Subcutaneous adipose tissue (tissue), 4 donors: ENCODE measurements around the gene TECPR1. TPM values are rescaled to one million over a fixed set of nuclear protein-coding genes. Genes with fewer than 3 reads are reported as not detected.

Source experiments
- total RNA-seq, 4 donors: library from RNA; depleted of rRNA; stranded (reverse); fragments of >200 nt; gene quantifications; one replicate each; pipeline ENCODE4 v1.1.0, GENCODE V29; 2016
- TF ChIP-seq, protein P1 (sequence below): fragments of 450-650 bp; IDR thresholded peaks from one replicate; pipeline ENCODE4 v1.5.1; 2016; ENCODE audit warnings: low read depth, mild to moderate bottlenecking, control low read depth, antibody characterized with exemption, moderate library complexity

TECPR1 gene, protein sequence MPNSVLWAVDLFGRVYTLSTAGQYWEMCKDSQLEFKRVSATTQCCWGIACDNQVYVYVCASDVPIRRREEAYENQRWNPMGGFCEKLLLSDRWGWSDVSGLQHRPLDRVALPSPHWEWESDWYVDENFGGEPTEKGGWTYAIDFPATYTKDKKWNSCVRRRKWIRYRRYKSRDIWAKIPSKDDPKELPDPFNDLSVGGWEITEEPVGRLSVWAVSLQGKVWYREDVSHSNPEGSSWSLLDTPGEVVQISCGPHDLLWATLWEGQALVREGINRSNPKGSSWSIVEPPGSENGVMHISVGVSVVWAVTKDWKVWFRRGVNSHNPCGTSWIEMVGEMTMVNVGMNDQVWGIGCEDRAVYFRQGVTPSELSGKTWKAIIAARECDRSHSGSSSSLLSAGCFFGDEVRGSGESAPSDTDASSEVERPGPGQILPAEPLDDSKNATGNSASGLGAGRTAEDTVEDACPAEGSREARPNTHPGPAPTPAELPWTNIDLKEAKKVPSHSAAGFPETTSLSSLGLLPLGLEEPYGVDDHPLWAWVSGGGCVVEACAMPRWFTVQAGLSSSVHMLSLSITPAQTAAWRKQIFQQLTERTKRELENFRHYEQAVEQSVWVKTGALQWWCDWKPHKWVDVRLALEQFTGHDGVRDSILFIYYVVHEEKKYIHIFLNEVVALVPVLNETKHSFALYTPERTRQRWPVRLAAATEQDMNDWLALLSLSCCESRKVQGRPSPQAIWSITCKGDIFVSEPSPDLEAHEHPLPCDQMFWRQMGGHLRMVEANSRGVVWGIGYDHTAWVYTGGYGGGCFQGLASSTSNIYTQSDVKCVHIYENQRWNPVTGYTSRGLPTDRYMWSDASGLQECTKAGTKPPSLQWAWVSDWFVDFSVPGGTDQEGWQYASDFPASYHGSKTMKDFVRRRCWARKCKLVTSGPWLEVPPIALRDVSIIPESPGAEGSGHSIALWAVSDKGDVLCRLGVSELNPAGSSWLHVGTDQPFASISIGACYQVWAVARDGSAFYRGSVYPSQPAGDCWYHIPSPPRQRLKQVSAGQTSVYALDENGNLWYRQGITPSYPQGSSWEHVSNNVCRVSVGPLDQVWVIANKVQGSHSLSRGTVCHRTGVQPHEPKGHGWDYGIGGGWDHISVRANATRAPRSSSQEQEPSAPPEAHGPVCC
- 10 to 100 TPM in 3 of 4 donors, 1 to 10 TPM in 1; 9.7 to 36.2 (median 11.9) TPM for total RNA-seq

DNA sequence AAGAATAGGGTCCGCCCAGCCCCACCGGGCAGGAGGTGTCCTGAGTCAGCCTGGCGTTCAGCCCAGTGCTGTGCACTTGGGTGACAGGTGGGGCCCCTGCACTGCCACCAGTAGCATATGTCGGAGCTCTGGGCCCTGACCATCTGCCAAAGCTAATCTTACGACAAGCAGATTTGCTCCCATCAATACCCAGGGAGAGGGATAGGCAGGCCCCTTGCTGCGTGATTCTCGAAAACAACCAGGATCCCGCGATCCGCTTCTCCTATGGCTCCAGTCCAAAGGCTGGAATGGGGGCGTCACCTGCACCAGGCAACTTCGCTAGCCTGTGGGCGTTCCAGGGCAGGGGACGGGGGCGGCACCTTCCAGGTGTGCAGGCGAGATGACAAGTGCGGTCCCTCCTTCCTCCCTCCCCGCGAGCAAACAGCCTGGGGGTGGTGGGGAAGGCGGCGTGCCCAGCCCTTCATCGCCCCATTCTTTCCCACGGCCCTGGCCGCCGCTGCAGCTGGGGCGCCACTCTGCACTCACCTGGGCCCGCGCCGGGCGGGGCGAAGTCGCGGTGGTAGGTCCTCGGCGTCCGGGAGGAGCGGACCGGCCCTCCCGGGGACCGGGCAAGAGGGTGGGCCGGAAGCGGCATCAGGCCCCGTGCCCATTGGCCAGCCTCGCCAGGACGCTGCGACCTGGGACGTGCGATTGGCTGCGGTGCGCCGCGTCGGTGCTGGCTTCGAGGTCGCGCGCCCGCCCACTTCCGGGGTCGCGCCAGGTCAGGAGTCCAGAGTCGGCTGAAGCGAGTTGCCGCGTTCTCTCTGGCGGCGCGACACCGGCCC is at the start of gene TECPR1:
TECPR1 (minus strand) TSS at position 632 of the 824 bp plus-strand sequence. CDS start 6,086 bp downstream, outside the sequence.
- TF ChIP-seq, protein P1, sequence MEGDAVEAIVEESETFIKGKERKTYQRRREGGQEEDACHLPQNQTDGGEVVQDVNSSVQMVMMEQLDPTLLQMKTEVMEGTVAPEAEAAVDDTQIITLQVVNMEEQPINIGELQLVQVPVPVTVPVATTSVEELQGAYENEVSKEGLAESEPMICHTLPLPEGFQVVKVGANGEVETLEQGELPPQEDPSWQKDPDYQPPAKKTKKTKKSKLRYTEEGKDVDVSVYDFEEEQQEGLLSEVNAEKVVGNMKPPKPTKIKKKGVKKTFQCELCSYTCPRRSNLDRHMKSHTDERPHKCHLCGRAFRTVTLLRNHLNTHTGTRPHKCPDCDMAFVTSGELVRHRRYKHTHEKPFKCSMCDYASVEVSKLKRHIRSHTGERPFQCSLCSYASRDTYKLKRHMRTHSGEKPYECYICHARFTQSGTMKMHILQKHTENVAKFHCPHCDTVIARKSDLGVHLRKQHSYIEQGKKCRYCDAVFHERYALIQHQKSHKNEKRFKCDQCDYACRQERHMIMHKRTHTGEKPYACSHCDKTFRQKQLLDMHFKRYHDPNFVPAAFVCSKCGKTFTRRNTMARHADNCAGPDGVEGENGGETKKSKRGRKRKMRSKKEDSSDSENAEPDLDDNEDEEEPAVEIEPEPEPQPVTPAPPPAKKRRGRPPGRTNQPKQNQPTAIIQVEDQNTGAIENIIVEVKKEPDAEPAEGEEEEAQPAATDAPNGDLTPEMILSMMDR, result no peak

DNA sequence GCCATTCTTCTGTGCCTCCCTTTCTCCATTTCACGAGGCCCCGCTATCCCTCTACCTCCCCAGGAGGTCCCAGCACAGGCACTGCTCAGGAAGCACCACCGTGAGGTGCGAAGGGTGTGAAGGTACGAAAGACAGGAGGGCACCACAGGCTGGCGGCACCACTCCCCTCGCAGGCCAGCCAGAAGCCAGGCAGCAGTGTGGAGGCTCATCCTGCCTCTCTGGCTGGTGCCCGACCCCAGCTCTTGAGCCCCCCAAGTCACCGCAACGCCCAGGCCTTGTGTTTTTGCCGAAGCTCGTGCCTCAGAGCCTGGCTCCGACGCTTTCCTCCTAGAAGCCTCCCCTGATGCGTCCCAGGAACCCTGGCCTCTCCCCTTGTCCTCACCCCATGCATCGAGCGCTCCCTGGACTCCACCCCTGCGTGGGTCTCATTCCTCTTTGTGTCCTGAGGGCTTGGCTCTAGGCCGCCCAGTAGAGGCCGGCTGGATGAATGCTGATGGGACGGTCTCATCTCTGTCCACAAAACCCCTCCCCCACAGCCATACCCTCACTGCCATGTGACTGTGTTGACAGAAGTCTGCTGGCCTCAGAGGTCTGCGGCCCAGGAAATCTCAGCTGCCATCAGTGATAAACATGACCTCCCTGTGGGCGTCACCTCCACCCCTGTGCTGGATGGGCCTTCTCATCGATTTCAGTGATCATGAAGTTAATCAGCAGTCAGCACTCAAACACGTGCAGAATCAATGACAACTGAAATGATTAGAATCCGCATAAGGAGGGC is 48.8 kb upstream of the TECPR1 start:
- TF ChIP-seq, protein P1, result no peak

DNA sequence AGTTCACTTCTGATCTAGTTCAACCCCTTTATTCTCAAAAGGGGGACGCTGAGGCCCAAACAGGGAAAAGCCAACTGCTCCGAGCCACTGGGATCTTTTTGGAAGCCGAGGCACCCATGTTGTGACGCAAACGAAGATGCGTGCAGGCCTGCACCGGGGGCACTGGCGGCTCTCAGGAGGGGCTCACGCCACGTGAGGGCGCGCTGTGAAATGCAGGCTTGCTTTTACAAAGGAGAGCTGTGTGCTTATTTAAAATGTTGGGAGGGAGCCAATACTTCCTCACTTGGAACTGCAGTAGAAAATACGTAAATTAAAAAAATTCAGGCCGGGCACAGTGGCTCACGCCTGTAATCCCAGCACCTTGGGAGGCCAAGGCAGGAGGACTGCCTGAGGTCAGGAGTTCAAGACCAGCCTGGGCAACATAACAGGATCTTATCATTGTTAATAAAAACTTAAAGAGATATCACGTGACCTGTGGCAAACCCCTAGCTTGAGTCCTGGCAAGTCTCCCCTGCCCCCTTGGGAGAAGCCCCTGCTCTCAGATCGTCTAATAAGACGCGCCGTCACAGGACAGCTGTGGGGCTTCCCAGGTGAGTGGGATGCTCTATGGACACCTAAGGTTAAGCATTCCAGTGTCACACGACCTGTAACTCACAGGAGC is 45.7 kb upstream of the TECPR1 start:
- TF ChIP-seq, protein P1, result no peak

DNA sequence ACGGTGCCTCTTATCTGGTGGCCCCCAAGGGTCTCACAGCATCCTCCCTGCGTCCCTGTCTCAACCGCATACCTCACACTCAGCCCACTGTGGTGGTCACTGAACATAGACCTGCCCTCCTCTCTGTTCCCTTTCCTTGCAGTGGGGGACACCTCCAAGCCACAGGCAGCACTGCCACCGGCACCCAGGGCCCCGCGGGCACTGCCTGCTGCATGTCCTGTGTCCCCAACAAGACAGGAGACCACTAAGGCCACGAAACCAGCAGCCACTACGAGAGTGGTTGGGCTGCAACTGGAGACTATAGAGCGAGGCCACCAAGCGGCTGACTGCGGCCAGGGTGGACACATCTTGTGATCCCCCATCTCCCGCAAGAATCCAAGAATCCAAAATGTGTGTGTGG is 44.8 kb upstream of the TECPR1 start:
- TF ChIP-seq, protein P1, result no peak

DNA sequence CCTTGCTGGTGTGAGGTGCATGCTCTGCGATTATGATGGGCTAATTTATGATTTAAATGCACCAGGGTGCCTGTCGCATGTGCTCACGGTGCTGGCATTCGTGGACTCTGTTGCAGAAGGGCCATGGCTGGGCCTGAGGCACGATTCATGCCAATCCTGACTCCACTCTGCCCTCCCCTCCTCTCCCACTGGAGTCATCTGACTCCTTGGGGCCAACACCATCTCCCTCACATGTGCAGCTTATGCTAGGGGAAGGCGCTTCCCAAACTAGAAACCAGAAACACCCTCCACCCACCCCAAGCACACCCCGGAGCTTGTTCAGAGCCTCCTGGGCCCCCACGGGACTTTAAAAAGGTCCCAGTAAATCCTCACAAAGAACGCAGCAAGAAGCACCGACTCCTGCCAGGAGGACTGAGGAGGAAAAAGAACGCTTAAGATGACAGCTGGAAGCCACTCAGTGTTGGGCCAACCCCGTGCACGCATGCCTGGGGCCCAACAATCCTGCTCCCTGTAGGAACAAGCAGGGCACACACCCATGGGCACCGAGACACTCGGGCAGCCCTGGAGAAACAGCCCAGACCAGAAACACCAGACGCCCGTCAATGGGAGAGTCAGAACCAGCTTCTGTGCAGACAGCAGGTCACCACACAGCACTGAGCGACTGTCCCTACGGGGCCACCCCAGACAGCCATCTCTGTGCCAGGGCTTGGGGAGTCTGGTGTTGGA is 43.6 kb upstream of the TECPR1 start:
- TF ChIP-seq, protein P1, result no peak
